Peyer's patch (tissue), 4 donors: ENCODE data around the gene FANK1.

Experiments used
- CTCF ChIP-seq, 6 experiments: fragments of 450-650 bp in 4 of 6; fragments of 200-600 bp in 2 of 6; sonication (generic) in 1 of 6; IDR thresholded peaks; one replicate each; pipeline ENCODE4 v1.5.1; 2017 to 2019; ENCODE audit warnings: antibody characterized with exemption in 6 of 6, mild to moderate bottlenecking in 3 of 6, moderate library complexity in 1 of 6
- POLR2A ChIP-seq, 2 donors: fragments of 450-650 bp; IDR thresholded peaks; one replicate each; pipeline ENCODE4 v1.5.1; 2017; ENCODE audit warnings: antibody characterized with exemption in 2 of 2, mild to moderate bottlenecking in 2 of 2, moderate library complexity in 2 of 2

- TF ChIP-seq CTCF (IDR thresholded peaks at IDR 0.05) = no peak
- TF ChIP-seq POLR2A (IDR thresholded peaks at IDR 0.05) = no peak
These were observed 13.2 kb upstream of the FANK1 start for GRCh38 chr10:125883211-125883610.
